Measurements from ENCODE around the gene GJA4.

DNA sequence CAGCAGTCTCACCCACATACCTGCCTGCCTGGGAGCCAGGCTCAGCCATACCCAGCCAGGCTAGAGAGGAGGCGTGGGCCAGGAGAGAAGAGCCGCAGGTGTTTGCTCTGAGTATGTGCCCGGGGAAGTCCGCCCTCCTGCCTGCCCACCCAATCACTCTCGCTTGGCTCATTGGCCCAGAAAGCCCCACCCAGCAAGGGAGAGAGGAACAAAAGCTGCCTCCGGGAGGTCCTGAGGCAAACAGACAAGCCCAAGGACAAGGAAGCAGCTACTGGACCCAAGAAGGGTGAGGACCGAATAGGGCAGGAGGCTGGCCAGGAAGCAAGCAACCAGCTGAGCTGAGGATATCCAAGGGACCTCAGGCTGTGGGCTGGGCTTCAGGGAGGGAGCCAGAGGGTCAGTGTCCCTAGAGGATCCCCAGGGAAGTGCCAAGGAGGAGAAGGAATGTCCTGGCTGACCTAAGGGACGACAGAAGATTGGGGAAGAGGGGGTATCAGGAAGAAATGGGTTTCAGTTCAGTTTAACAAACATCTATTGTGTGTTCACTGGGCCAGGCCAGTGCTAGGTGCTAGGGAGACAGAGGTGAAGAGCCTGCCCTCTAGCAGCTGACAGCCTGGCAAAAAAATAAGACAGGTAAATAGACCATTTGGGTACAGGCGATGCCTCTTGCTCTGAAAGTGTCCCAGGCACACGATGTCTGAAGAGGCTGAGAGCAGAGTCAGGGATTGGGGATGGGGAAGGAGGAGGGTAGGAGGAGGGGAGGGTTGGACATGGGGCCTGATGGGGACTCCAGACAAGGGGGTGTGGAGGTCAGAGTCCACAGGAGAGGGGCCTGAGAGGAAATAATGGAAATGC is 33.1 kb upstream of the GJA4 start, which contains the start of gene GJB4:
- TF ChIP-seq, protein P1, sequence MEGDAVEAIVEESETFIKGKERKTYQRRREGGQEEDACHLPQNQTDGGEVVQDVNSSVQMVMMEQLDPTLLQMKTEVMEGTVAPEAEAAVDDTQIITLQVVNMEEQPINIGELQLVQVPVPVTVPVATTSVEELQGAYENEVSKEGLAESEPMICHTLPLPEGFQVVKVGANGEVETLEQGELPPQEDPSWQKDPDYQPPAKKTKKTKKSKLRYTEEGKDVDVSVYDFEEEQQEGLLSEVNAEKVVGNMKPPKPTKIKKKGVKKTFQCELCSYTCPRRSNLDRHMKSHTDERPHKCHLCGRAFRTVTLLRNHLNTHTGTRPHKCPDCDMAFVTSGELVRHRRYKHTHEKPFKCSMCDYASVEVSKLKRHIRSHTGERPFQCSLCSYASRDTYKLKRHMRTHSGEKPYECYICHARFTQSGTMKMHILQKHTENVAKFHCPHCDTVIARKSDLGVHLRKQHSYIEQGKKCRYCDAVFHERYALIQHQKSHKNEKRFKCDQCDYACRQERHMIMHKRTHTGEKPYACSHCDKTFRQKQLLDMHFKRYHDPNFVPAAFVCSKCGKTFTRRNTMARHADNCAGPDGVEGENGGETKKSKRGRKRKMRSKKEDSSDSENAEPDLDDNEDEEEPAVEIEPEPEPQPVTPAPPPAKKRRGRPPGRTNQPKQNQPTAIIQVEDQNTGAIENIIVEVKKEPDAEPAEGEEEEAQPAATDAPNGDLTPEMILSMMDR (IDR thresholded peaks at IDR 0.05), result no peak
- no peak for TF ChIP-seq ZFX (IDR thresholded peaks at IDR 0.05; ENCODE audit: borderline replicate concordance)

Measured in 22Rv1 (cell line).